RWPE1 (cell line): Measurements from ENCODE around the gene MYD88.
A peak's percentile ranks its signal among the peaks of the same experiment; 100 is the strongest.

ENCODE experiments used
- CTCF ChIA-PET: fragments of 350-600 bp; sonication (Branson Sonifier 250); formaldehyde crosslinking; extraction: SDS; loops from one replicate; lab custom pipeline; 2021; lab: Yijun Ruan, JAX
- POLR2A ChIA-PET: fragments of 400-600 bp; formaldehyde crosslinking; extraction: SDS; loops from one replicate; lab custom pipeline; 2020; ENCODE audit warnings: antibody characterized with exemption; ENCODE audit not compliant: low non-redundant PET; lab: Yijun Ruan, JAX
- DNase-seq: peaks from one replicate; pipeline ENCODE4 v3.0.0; 2012; ENCODE audit warnings: low spot score
- H3K27ac ChIP-seq: fragments of 450-650 bp; 2 replicates; pipeline ENCODE4 v1.5.1; 2017
- TF ChIP-seq, protein P1 (sequence below): fragments of 450-650 bp; conservative IDR thresholded peaks from 2 replicates; pipeline ENCODE4 v1.5.1; 2017; ENCODE audit warnings: low read depth, mild to moderate bottlenecking

MYD88 gene

DNA sequence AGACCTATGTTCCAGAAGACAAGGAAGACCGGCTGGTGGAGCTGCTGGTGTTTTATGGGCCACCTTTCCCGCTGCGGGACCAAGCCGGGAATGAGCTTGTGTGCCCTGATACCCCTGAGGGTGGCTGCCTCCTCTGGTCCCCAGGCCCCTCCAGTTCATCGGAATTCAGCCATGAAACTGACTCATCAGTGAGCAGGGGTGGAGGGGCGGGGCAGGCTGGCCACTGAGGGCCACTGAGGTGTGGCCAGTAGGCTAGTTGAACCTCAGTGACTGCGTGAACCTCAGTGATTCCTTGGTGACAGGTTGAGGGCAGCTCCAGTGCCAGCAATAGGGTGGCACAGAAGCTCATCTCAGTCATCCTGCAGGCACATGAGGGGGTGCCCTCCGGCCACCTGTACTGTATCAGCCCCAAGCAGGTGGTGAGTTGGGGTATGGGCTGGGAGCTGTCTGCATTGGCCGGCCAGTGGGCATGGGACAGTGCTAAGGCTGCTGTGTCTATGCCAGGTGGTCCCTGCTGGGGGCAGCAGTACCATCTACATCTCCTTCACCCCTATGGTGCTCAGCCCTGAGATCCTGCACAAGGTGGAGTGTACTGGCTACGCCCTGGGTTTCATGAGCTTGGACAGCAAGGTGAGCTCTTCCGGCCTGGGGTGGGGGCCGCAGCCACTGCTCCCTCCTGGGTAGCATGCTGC is 21.8 kb upstream of the MYD88 start:
- DNase-seq: no peak
- ChIA-PET POLR2A (no interaction called here), CTCF (interaction anchor here (0.6 to 1.6 kb wide), 4 partner anchors 97 to 131 kb away, joined by 4 to 5 read pairs (median 4); no protein-coding TSS in a partner anchor)
- no peak overlapping the region for H3K27ac ChIP-seq
- TF ChIP-seq, protein P1, sequence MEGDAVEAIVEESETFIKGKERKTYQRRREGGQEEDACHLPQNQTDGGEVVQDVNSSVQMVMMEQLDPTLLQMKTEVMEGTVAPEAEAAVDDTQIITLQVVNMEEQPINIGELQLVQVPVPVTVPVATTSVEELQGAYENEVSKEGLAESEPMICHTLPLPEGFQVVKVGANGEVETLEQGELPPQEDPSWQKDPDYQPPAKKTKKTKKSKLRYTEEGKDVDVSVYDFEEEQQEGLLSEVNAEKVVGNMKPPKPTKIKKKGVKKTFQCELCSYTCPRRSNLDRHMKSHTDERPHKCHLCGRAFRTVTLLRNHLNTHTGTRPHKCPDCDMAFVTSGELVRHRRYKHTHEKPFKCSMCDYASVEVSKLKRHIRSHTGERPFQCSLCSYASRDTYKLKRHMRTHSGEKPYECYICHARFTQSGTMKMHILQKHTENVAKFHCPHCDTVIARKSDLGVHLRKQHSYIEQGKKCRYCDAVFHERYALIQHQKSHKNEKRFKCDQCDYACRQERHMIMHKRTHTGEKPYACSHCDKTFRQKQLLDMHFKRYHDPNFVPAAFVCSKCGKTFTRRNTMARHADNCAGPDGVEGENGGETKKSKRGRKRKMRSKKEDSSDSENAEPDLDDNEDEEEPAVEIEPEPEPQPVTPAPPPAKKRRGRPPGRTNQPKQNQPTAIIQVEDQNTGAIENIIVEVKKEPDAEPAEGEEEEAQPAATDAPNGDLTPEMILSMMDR: no peak

- no peak for DNase-seq
- POLR2A ChIA-PET: no interaction called here
- CTCF ChIA-PET: interaction anchor here (0.6 to 1.6 kb wide), 6 partner anchors 70 to 131 kb away, joined by 3 to 5 read pairs (median 4); no protein-coding TSS in a partner anchor
- TF ChIP-seq, protein P1: no peak
- H3K27ac ChIP-seq: no peak overlapping the region
These were observed 21.2 kb upstream of the MYD88 start for GRCh38 chr3:38117163-38117716.

DNA sequence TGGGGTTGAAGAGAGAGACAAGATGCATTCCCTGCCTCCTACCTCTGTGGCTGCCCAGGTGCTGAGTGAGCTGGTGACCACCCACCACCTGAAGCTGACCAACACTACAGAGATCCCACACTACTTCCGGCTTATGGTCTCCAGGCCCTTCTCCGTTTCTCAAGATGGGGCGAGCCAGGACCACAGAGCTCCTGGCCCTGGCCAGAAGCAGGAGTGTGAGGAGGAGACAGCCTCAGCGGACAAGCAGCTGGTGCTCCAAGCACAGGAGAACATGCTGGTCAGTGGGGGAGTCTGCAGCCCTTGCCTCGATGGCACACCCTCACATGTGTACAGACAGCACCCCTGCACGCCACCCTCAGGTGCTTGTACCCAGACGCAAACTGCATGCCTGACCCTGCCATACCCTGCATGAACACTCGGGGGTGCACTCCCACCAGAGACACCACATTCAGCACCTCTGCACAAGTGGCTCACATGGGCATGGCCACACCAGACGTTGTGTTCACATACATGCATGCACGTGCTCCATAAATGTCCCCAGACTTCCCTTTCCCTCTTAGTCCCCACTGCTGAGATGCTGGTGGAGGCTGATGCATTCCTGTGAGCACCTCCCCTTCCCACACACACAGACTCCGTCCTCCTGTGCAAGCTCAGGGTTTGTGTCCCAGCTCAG is 20.6 kb upstream of the MYD88 start:
- ChIA-PET POLR2A (no interaction called here), CTCF (interaction anchor here (0.6 to 1.3 kb wide), 4 partner anchors 70 to 130 kb away, joined by 3 to 4 read pairs (median 4); no protein-coding TSS in a partner anchor)
- DNase-seq: no peak
- TF ChIP-seq, protein P1: peak; percentile 51
- no peak overlapping the region for H3K27ac ChIP-seq

GRCh38 chr3:38118421-38119247 is 19.8 kb upstream of the MYD88 start:
- H3K27ac ChIP-seq: no peak overlapping the region
- ChIA-PET CTCF (no interaction called here), POLR2A (no interaction called here)
- TF ChIP-seq, protein P1: no peak
- DNase-seq: no peak

DNA sequence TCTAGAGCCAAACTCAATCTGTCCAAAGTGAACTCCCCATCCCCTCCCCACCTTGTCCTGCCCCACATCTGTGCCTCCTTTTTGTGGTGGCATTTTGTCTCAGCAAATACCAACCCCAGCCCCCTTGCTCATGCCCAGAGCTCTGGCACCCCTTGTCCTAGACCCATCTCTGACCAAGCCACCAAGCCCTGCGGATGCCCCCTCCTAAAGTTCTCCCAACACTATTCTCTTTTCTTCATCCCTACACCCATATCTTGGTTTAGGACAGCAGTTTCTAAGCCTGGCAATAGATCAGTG is 19.3 kb upstream of the MYD88 start:
- ChIA-PET CTCF (no interaction called here), POLR2A (no interaction called here)
- TF ChIP-seq, protein P1: no peak
- no peak overlapping the region for H3K27ac ChIP-seq
- DNase-seq: no peak
